ENCODE results near the gene FBF1.

The FBF1 gene

DNA sequence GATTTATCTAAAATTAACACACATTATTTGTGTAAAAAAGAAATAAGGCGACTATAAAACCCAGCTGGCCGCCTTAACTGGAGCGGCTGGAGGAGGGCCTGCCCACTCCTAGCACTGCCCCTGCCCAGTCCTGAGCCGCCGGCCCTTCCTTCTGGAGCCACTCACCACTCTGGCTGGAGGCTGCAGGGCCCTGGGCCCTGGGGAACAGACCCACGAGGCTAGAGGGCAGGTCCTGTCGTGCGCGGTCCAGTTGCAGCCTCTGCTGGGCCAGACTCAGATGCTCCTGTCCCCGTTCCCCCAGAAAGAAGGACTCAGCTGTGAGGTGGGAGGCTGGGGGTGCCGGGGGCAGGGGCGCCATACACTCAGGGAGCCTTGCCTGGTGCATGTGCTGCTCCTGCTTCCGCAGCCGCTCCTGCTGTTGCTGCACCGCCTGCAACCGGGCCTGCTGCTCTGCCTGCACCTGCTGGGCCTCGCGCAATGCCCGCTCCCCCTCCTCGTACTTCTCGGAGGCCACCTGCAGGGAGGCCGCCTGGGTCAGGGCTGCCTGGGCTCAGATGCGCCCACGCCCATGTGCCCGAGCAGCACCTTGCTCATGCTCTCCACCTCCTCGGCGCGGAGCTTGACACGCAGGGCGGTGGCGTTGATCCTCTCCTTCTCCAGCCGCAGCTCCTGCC lies 27.2 kb downstream of the FBF1 start:
- DNase-seq: no peak

DNA sequence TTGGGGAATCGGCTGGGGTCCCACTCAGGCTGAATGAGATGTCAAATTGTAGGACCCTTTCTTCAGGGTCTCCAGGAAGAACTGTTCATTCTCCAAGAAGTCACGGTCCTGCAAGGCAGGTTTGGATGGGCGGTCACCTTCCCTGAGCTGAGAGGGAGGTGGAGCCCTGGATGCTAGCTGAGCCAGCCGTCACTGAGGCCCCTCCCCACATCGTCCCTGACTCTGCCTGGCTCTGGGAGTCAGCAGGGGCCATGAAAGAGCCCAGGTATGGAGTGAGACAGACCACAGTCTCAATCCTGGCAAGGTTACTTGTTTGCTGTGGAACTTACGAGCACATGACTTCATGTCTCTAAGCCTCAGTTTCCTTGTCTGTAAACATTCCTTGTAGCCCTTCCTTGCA lies 30.1 kb downstream of the FBF1 start:
- DNase-seq: no peak

DNA sequence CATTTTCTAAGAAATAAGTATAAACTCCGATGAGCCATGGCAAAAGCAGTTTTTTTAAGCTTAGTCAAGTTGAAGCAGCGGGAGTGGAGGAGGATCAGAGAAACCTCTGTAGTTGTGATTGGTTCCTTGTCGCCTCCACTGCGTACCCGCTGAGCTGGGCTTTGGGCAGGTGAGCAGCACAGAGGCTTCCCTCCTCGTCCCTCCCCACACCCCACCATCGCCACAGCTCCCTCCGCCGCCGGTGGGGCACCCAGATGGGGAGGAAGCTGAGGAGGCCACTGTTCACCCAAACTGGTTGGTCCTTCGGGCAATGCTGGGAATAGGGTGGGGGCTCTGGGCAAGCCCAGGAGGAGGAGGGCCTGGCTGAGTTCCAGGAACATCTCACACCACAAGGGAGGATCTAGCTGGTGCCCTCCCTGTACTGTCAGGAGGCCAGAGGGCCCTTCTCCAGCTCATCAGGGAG lies 31.0 kb downstream of the FBF1 start:
- no peak for DNase-seq

DNA sequence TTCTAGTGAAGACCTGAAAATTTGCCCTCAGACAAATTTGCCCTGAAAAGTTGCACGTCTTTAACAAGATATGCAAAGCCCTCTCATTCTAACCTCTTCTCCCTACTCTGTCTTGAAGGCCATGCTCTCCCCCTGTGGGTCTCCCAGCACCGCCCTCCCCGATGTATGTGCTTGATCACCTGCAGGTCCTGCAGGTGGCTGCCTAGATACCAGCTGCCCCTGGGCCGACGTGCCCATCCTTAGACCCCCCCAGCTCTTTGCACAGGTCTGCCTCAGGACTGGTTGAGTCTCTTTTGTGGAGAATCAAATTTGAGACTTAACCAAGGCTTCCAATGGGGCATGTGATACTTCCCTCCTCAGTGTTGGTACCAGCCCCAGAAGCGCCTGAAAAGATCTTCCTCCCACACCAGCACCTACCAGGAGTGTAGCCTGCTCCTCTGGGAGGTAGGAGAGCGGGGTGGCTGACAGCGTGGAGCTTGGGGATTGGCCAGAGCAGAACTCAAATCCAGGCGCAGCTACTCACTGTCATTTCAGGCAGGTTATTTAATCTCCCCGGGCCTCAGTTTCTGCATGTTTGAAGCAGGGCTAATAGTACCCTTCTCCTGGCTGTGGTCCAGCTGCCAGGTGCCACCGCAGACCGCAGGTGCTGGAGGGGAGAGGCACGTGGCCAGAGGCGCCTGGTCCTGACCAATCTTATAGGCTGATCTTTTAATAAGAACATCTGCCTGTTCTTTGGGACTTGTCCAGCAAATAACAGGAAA lies 31.6 kb downstream of the FBF1 start:
- no peak for DNase-seq

DNA sequence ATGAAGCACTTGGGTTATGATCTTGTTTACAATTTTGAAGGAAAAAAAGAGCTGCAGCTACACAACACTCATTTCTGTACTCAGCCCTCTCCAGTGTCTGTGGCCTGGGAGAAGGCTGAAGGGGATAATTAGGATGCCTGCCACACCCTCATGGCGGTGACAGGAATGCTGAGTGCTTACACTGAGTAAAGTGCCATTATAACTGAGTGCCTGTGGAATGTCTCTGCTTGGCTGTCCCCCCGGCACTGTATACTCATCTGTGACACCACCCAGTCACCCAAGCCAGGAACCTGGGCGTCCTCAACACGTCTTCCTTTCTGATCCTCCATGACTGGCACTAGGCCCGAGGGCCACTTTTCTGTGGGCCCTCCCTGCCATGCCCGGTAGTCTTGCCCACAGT lies 32.6 kb downstream of the FBF1 start:
- DNase-seq: no peak

DNA sequence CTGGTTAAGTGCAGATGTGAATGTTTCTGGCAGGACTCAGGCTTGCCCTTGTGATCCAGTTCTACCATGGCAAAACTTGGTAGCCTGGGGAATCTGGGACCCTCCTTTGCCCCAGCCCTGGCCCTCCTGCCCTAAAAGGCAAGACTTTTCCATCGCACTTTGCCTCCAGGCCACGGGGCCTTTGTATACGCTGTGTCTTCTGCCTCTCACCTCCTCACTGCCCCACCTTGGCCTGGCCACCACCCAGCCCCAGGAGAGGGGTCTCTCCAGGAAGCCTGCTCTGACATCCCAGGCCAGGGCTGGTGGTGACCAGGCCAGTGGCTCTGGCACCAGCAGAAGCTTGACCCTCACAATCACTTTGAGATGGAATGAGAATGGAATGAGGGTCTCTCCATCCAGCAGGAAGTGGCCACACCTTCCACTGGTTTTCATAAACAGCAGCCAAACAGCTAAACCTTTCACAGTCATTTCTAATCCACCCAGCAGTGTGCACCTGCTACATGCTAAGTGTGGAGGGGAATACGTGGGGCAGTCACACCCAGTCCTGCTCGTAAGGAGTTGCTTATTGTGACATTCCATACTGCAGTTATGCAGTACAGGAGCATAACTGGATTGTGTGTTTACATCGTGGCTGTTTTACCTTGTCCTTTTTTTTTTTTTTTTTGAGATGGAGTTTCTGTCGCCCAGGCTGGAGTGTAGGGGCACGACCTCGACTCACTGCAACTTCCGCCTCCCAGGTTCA lies 34.5 kb downstream of the FBF1 start:
- peak in 1 of 4 experiments; percentile 19 for DNase-seq

DNA sequence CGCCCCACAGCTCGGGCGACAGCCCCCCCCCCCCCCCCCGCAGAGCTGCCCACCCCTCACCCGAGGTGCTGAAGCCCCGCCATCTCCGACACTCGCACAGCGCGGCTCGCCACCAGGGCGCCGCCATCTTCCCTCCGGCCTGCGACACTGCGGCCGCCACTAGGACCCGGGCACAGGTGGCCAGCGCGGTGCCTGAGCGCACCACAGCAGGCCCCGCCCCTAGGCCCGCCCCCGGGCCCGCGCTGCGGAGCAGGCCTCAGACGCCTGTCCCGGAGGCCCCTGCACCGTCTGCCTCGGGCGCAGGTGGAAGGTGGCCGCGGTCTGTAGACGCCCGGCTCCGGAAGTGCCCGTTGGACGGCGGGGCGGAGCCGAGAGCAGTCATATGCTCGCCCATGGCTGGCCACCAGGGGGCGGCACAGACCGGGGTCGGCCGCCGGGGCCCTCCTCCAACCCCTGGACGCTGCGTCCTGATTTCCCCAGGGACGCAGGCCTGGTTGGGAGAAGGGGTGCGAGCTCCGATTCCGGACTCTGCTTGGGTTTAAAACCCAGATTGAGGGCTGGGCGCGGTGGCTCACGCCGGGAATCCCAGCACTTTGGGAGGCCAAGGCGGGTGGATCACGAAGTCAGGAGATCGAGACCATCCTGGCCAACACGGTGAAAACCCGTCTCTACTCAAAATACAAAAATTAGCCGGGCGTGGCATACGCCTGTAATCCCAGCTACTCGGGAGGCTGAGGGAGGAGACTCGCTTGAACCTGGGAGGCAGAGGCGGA lies 35.9 kb downstream of the FBF1 start, which contains the start of gene MRPL38:
Gene MRPL38 (minus strand): TSS at position 136 of the 773 bp plus-strand sequence. CDS start 9 bp downstream, at position 127.
- peak; percentile 93 to 97 (median 96) for DNase-seq

DNA sequence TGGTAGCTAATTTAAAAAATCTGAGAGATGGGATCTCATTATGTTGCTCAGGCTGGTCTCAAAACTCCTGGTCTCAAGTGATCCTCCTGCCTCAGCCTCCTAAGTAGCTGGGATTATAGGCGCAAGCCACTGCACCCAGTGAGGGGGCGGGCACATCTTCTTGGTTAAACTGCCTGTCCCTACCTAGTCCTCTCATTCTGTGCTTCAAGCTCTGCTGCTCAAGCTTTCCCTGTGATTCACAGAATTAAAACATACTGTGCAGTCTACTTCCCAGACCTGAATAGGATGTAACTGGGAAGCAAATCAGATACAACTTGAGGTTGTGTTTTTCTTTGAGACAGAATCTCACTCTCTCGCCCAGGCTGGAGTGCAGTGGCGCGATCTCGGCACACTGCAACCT lies 38.4 kb downstream of the FBF1 start:
- no peak for DNase-seq

DNA sequence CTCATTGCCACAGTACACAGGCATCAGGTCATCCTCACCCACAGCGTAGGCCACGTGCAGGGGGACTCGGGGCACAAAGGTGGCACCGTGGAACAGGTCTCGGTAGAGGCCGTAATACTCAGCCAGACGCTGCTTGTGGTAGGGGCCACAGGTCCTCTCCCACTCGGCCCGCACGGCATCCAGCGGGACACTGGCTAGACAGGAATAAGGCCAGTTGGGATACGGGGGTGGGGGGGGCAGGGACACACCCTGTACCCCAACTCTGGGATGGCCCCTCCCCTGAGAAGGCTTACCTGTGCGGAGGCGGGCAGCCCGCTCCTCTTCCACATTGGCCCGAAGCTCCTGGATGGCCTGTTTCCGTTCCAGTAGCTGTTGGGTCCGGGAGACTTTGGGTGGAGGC lies 39.1 kb downstream of the FBF1 start:
- DNase-seq: no peak

DNA sequence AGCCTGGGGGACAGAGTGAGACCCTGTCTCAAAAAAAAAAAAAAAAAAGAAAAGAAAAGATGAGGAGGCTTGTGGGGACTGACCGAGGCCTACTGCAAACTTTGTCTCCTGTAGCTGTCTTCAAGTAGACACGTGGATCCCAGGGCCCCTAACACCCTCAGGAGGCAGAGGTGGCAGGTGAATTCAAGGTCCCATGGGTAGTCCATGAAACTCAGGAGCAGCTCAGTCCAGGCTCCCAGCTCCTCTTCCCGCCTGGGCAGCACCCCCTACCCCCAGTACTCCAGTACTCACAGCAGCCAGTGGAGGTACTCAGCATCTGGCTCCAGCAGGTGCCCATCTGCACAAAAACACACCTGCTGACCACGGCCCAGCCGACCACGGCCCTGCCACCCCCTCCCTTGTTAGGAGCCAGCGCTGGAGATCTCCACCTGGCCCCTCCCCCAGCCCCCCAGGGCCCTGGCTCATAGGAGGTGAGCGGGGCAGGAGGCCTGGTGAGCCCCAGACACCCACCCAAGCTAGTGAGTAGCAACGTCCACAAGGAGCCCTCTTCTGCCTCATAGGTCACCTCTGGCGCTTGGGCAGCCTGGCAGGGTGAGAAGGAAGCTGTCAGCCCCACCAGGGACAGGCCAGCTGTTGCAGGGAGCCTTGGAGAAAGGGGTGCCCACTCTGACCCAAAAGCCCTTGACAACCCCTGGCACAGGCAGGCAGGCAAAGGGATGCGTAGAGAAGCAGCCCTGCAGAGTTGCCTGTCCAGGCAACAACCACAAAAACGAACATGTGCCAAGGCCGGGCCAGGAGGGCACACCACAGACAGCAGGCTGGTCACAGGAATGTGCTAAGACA lies 39.9 kb downstream of the FBF1 start:
- no peak for DNase-seq

DNA sequence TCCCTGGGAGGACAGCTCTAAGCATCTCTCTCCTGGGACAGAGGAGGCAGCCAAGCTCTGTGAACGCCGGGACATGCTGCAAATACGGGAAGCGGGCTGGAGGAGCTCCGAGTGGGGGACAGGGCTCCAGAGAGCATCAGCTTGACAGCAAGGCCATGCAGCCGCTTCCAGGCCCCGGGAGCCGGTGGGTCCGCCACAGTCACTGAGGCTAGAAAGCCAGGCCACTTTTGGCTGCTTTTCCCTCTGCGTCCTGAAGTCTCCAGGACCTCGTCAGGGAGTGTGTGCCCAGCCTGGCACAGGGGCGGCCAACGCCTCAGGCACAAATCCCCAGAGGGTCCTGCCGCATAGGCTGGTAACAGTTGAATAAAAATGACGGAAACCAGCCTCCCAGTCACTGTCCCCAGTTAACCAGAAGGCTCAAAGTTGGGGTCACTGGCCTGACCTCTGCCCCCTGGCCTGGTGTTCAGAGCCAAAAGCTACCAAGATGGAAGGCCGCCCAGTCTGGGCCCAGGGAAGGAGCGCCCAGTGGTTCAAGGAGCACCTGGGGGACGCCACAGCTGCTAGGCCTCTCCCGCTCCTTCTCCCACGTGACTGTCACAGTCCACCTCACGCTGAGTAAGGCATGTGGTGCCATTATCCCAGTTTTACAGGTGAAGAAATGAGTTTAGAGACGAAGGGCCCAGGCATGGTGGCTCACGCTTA lies 40.9 kb downstream of the FBF1 start:
- DNase-seq: no peak

DNA sequence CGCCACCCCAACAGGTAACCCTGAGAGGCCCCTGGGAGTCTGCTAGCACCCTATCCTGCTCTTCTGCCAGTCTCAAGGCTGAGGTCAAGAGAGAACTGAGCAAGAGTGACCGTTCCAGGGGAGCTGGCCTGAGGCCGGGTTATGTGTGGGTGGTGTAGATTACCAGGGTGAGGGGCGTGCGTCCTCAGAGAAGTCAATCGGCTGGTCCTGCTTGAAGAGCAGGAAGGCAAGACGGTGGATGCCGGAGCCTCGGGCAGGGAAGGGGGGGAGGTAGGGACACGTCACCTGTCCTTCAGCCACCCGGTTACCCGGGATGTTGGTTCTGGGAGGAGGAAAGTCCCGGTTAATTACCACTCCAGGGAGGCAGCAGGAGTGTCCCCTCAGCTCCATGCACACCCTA lies 41.5 kb downstream of the FBF1 start:
- no peak for DNase-seq

DNA sequence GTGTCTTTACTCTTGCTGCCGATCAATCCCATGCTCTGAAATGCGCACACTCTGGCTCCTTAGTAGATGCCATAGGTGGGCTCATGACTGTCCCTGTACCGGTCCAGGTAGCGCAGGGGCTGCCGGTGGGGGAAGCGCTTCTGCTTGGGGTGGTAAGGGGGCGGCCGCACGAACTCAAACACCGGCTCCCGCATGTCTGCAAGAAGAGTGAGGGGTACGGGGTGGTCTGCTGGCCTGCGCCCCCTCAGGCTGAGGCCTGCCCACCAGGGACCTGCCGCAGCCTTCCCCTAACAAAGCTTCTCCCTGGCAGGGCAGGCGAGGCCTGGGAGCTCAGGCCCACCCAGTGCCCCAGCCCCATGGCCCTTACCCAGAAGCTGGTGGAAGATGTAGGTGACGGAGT lies 42.1 kb downstream of the FBF1 start:
- no peak for DNase-seq

DNA sequence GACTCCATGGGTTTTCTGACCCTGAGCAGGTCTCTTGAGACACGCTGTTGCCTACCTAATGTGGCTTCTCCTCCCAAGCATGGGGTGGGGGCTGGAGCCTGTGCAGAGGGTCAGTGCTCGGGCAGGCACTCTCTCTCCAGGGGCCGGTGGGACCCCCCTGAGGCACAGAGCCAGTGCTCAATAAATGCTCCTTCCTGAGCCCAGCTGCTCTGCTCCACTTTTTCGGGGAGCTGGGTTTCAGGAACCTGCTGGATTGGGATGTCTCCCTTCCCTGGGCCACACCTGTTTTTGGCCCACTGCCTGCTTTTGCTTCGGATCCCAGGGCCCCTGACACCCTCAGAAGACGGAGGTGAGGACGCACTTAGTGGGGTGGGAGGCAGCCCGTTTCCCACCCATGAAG lies 42.8 kb downstream of the FBF1 start:
- no peak for DNase-seq

DNA sequence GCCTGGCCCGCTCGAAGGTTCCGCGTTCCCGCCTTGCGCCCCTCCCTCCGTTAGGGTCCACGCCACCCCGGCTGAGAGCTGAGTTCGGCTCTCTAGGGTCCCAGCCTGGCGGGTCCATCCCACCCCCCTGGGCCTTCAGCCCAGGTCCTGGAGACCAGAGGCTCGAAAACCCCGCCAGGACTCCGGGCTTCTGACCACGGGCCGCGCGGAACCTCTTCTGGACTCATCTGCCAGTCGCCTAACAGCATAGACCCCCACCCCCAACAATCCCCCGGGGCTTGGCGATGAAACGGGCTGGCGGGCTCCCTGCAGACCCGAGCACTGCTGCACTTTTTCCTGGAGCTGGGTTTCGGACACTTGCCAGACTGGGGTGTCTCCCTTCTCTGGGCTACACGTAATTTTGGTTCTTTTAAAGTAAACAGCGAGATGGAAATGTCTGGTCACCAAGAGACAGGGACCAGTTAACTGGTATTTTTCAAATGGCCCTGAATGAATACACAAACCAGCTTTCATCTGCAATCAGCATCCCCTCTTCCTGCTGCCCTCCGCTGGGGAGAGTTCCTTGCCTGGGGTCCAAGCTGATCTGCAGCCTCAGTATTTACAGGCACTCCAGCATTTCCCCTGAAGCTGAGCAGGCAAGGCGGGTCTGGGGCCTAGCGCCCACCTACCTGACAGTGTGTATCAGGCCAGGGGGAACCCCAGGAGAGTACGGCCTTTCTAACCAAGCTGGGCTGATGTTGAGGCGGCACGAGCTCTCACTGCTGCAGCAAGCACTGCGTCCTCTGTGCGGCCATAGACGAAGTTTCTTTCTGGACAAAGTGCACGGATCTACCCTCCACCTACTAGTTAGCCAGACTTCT lies 43.5 kb downstream of the FBF1 start:
- no peak for DNase-seq

DNA sequence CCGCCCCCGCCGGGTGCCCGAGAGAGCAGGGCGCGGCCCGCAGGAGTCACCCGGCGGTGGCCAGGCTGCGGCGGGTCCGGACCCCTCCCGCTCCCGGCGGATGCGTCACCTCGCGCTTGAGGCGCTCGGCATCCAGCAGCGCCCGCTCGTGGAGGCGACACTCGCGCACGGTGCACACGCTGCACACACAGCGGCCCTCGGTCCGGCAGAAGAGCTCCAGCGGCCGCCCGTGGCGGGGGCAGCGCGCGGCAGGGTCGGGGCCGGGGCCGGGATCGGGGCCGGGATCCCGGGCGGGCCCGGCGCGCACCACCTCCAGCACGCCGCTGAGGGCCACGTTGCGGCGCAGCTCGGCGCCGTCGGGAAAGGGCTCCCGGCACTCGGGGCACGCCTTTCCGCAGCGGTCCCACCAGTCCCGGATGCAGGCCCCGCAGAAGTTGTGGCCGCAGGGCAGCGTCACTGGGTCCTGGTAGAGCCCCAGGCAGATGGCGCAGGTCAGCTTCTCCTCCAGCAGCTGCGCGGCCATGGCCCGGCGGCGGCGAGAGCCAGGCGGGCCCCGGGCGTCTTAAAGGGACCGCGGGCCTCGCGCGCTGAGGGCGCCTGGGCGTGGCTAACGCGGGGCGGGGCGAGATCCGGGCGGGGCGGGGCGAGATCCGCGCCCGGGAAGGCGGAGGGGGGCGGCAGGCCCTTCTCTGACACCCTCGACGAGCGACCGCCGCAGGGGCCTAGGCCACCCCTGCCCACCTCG lies 44.3 kb downstream of the FBF1 start, which contains the start of gene TRIM65:
Gene TRIM65 (minus strand): TSS at position 537 of the 745 bp plus-strand sequence. CDS start 14 bp downstream, at position 523.
- peak; percentile 82 to 94 (median 90) for DNase-seq

DNA sequence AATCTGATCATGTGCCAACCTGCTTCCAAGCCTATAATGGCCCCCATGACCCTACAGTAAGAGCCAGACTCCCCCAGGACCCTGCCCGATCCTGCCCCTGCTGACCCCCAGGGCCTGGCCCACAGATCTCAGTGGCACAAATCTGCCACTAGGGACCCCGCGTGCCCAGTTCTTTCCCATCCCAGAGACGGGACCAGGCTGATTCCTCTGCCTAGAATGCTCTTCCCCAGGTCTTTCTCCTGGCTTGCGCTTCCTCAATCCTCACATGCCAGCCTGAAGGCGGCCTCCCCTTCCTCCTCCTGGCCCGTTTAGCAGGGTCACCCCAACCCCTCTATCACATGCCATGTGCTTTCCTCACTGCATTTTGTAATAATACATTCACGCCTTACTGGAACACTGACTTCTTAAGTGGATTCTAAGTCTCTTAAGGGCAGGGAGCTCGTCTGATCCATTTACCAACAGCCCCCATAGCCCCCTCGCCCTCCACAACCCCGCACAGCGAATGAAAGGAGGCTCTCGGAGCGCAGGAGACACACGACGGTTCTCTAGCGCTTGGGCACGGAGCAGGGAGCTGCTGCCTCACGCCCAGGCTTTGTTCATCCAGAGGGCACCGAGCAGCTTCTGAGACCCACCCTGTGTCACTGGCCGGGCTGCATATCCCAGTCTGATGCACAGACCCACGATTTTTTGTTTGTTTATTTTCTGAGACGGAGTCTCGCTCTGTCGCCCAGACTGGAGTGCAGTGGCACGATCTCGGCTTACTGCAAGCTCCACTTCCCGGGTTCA lies 45.3 kb downstream of the FBF1 start:
- DNase-seq: peak; percentile 70 to 82 (median 80)

DNA sequence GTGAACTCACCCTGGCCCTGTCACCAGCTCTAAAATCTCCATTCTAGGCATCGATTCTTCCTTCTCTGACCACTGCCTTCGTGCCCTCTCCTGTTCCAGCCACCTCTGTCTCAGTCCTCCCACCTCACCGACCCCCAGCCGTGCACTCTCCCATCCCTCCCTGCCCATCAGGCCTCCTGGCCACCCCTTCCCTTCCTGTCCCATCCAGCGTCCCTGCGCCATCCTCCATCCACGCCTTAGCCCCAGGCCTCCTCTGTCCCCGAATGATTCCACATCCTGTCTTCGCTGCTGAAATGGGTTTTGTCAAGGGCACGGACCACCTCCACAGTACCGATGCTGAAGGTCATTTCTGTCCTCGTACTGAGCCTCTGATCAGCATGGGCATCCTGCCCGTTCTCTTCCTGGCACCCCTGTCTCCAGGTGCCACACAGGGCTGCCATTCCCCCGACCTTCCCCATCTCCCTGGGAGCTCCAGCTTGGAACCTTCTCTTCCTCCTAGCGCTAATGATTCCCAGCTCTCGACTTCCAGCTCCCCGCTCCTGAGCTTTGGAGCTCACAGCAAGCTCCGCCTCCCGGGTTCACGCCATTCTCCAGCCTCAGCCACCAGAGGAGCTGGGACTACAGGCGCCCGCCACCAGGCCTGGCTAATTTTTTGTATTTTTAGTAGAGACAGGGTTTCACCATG lies 46.7 kb downstream of the FBF1 start:
- DNase-seq: no peak
